HFF-Myc (cell line): ENCODE results near the gene CABYR.

ENCODE experiments used
- DNase-seq: peaks from one replicate; pipeline ENCODE4 v3.0.0-alpha.2; 2011; ENCODE audit warnings: low read depth; ENCODE audit errors: extremely low read depth
- H3K4me3 ChIP-seq: replicated peaks from 2 replicates; pipeline ENCODE4 v1.5.1; 2011; ENCODE audit warnings: low read depth, mild to moderate bottlenecking, control low read depth, low read length
- TF ChIP-seq, protein P1 (sequence below): IDR thresholded peaks from 2 replicates; pipeline ENCODE4 v1.5.1; 2012; ENCODE audit warnings: mild to moderate bottlenecking, low read depth, low read length, control low read depth; ENCODE audit errors: missing control alignments

Gene CABYR

DNA sequence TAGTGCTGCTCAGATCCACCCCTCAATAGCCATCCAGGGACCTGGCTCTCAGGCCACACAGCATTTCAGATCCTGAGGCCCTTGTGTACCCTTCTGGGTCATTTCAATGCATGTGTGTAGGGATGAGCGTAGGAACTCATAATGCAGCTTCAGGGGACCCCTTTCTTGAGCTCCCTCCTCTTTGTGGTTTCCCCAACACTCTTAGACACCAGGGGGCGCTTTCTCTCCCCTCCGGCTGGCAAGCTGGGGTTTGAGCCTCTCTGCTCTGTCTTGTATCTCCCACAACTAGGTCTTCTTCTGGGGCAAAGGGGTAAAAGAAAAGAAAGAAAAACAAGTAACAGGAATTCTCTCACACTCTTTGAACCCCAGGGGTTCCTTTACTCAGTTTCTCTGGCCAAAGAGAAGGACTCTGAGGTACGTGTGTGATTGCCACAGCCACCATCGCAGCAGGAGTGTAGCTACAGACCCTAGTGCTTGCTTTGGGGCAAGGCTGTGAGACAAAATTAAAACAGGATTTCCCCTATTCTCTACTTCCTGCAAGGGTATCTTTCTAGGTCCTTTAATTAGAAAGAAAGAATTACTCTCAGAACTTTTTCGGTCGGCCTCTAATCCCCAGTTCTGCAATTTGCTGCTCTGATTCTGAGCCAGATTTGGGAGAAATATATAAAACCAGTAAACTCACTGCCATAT, 38.0 kb downstream of the CABYR start:
- no peak overlapping the region for H3K4me3 ChIP-seq
- DNase-seq: peak; percentile 17
- TF ChIP-seq, protein P1, sequence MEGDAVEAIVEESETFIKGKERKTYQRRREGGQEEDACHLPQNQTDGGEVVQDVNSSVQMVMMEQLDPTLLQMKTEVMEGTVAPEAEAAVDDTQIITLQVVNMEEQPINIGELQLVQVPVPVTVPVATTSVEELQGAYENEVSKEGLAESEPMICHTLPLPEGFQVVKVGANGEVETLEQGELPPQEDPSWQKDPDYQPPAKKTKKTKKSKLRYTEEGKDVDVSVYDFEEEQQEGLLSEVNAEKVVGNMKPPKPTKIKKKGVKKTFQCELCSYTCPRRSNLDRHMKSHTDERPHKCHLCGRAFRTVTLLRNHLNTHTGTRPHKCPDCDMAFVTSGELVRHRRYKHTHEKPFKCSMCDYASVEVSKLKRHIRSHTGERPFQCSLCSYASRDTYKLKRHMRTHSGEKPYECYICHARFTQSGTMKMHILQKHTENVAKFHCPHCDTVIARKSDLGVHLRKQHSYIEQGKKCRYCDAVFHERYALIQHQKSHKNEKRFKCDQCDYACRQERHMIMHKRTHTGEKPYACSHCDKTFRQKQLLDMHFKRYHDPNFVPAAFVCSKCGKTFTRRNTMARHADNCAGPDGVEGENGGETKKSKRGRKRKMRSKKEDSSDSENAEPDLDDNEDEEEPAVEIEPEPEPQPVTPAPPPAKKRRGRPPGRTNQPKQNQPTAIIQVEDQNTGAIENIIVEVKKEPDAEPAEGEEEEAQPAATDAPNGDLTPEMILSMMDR: peak; percentile 92

DNA sequence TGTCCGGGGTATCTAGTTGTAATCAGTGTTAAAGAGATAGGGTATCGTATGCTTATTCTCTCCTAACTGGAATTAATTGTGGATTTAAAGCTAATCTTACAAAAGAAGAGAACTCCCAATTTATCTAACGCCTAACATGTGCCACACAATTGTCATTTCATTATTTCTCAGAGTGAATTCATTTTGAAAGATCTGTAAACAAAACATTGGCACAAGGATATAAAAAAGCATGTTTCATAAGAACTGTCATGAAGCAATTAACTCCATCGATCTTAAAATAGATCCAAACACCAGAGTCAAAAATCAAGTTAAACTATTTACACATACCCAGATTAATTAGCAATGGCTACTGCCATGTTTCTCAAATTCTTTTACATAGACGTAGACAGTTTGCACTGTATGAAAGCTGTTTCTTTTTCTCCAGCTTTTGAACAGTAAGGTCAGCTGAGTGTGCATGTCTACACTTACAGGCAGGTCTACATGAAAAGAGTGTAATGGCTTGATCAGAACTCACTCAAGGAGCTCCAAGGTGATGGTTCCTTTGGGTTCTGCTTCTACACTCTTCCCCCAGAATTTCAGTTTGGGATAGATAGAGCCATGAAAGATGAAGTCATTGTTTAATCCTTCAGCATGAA, 38.8 kb downstream of the CABYR start:
- DNase-seq: no peak
- TF ChIP-seq, protein P1: no peak
- H3K4me3 ChIP-seq: no peak overlapping the region

DNA sequence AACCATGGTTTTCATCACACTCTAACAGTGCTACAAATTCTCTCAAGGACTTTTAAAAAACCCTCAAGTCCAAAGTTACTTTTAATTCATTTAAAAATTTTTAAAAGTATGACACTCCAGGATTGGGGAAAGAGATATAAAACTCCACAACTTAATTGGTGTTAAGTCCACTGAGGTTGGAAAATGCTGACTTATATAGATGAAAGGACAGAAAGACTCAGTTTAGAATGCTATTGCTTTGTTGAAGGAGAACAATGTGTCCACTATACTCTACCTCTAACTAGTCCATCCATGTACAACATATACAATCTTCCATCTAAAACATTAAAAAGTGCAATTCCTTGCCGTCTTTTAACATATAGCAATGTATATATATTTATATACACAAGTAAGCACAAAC, 41.2 kb downstream of the CABYR start:
- TF ChIP-seq, protein P1: no peak
- no peak for DNase-seq
- H3K4me3 ChIP-seq: no peak overlapping the region

DNA sequence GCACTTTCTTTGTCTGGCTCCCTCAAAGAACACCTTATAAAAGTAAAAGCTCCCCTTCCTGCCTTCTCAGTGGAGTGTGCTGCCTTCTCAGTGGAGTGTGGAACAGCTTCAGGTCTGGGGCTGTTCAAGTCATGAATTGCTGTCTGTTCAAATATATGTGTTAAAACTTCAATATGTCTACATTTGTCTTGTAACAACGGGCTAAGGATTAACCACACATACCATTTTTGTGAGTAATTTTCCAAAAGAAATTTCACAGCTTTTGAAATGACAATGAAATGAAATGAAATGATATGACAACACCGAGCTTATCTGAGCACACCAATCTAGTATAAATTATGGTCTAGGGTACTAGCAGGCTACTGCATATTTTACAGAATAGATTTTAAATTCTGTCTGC, 42.9 kb downstream of the CABYR start:
- DNase-seq: no peak
- TF ChIP-seq, protein P1: no peak

DNA sequence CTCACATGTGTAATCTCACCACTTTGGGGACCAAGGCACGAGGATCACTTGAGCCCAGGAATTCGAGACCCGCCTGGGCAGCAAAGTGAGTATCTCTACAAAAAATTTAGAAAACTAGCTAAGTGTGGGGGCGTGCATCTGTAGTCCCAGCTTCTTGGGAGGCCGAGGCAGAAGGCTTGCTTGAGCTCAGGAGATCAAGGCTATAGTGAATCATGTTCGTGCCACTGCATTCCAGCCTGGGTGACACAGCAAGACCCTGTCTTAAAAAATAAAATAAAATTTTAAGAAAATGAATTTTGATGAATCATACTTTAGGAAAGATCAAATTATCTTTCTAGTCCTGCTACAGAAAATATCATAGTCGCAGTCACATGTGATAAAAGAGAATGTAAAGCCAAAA, 46.9 kb downstream of the CABYR start:
- no peak for DNase-seq
- H3K4me3 ChIP-seq: no peak overlapping the region
- TF ChIP-seq, protein P1: no peak

More for the DNA sequence above, 42.9 kb downstream of the CABYR start:
- H3K4me3 ChIP-seq: no peak overlapping the region

DNA sequence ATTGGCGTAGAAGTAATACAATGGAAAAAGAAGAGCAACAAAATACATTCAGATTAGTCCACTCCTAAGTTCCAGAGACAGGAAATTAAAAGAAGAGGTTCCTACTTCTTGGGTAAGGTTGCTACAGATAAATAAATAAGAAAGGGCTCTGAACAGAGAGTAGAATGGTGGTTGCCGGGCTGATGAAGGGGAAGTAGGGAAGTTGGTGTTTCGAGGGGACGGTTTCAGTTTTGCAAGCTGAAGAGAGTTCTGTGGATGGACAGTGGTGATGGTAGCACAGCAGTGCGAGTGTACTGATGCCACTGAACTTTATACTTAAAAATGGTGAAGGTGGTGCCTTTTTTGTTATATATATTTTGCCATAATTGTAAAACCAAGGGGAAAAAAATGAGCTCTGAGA, 48.2 kb downstream of the CABYR start:
- H3K4me3 ChIP-seq: no peak overlapping the region

More for the DNA sequence above, 48.2 kb downstream of the CABYR start:
- no peak for DNase-seq
- TF ChIP-seq, protein P1: no peak
